B cell (primary cell): ENCODE data around the gene EED. TPM values are rescaled to one million over a fixed set of nuclear protein-coding genes. Genes with fewer than 3 reads are reported as not detected.

Source experiments
- ATAC-seq: fragments of 200-7000 bp; cut with Tn5 transposase; one replicate; pipeline ENCODE4 v1.10.0; 2021; ENCODE audit warnings: low read depth, mild to moderate bottlenecking, moderate number of reproducible peaks, moderate library complexity
- CTCF ChIA-PET: fragments of 350-600 bp; sonication (Branson Sonifier 250); formaldehyde crosslinking; loops from one replicate; lab custom pipeline; 2021; ENCODE audit warnings: antibody characterized with exemption, inconsistent platforms; lab: Charles Lee
- POLR2A ChIA-PET: fragments of 350-600 bp; sonication (Branson Sonifier 250); formaldehyde crosslinking; loops from one replicate; lab custom pipeline; 2021; ENCODE audit warnings: antibody characterized with exemption; lab: Charles Lee
- DNase-seq: peaks from one replicate; pipeline ENCODE4 v3.0.0; 2013
- H2AFZ ChIP-seq: 2 replicates; pipeline ENCODE4 v1.6.1; 2012; ENCODE audit warnings: mild to moderate bottlenecking, low read depth, low read length; ENCODE audit not compliant: insufficient read depth, poor library complexity, severe bottlenecking
- H3K27ac ChIP-seq, 2 donors: 1 replicate in 1 of 2; 2 replicates in 1 of 2; pipeline ENCODE4 v1.5.1; 2012 to 2013; ENCODE audit warnings: low read length in 2 of 2, mild to moderate bottlenecking in 2 of 2, moderate library complexity in 1 of 2
- H3K27me3 ChIP-seq, 4 experiments: fragments of 200-600 bp in 1 of 4; sonication (generic) in 1 of 4; replicated peaks in 1 of 4; 1 replicate in 2 of 4; 2 replicates in 2 of 4; pipeline versions ENCODE4 v1.6.1 to v1.7.0; 2013 to 2016; ENCODE audit warnings: low read length in 3 of 4, mild to moderate bottlenecking in 2 of 4, mixed read lengths in 1 of 4, moderate library complexity in 1 of 4; ENCODE audit not compliant: insufficient read depth in 4 of 4, control insufficient read depth in 3 of 4; ENCODE audit errors: control extremely low read depth in 1 of 4
- H3K36me3 ChIP-seq, 2 experiments: replicated peaks in 1 of 2; 1 replicate in 1 of 2; 2 replicates in 1 of 2; pipeline versions ENCODE4 v1.6.1 to v1.7.1; 2013; ENCODE audit warnings: low read length in 1 of 2; ENCODE audit not compliant: insufficient read depth in 2 of 2, control insufficient read depth in 1 of 2; ENCODE audit errors: control extremely low read depth in 1 of 2, extremely low read depth in 1 of 2
- H3K4me1 ChIP-seq, 2 donors: fragments of 200-600 bp in 1 of 2; sonication (generic) in 1 of 2; 1 replicate in 1 of 2; 2 replicates in 1 of 2; pipeline versions ENCODE4 v1.5.1 to v1.6.1; 2013 to 2017; ENCODE audit warnings: low read length in 2 of 2; ENCODE audit not compliant: control insufficient read depth in 2 of 2, insufficient read depth in 2 of 2
- H3K4me2 ChIP-seq: replicated peaks from 2 replicates; pipeline ENCODE3; 2012; ENCODE audit warnings: mild to moderate bottlenecking, low read depth, low read length; ENCODE audit not compliant: poor library complexity, severe bottlenecking
- H3K4me3 ChIP-seq, 5 experiments: fragments of 200-600 bp in 1 of 5; sonication (generic) in 1 of 5; 1 replicate in 3 of 5; 2 replicates in 2 of 5; pipeline versions ENCODE4 v1.5.1 to v1.7.0; 2011 to 2016; ENCODE audit warnings: low read length in 4 of 5, mild to moderate bottlenecking in 4 of 5, low read depth in 2 of 5, control low read depth in 1 of 5, moderate library complexity in 1 of 5; ENCODE audit not compliant: insufficient read depth in 1 of 5; ENCODE audit errors: control extremely low read depth in 1 of 5, extremely low read depth in 1 of 5
- H3K79me2 ChIP-seq: fragments of 200-600 bp; sonication (generic); one replicate; pipeline ENCODE4 v1.6.0; 2016; ENCODE audit warnings: low read length; ENCODE audit not compliant: control insufficient read depth, insufficient read depth
- H3K9ac ChIP-seq: fragments of 200-600 bp; sonication (generic); 2 replicates; pipeline ENCODE4 v1.6.1; 2017; ENCODE audit warnings: mild to moderate bottlenecking, low read length, moderate library complexity
- H3K9me3 ChIP-seq, 3 donors: one replicate each; pipeline versions ENCODE4 v1.6.1 to v1.7.1; 2013; ENCODE audit warnings: low read length in 2 of 3; ENCODE audit not compliant: control insufficient read depth in 2 of 3, insufficient read depth in 1 of 3; ENCODE audit errors: control extremely low read depth in 1 of 3
- H4K20me1 ChIP-seq: 2 replicates; pipeline ENCODE4 v1.6.0; 2012; ENCODE audit warnings: mild to moderate bottlenecking, low read length; ENCODE audit not compliant: insufficient read depth, control insufficient read depth, poor library complexity, severe bottlenecking
- H3K27ac Mint-ChIP-seq: one replicate; pipeline ENCODE4 v1.8.0; 2021; ENCODE audit warnings: mixed read lengths
- H3K27me3 Mint-ChIP-seq: one replicate; pipeline ENCODE4 v1.8.0; 2021; ENCODE audit warnings: mixed read lengths
- H3K4me1 Mint-ChIP-seq: one replicate; pipeline ENCODE4 v1.8.0; 2021; ENCODE audit warnings: mixed read lengths
- H3K4me3 Mint-ChIP-seq: one replicate; pipeline ENCODE4 v1.8.0; 2021; ENCODE audit warnings: mixed read lengths
- H3K9me3 Mint-ChIP-seq: one replicate; pipeline ENCODE4 v1.8.0; 2022; ENCODE audit warnings: mixed read lengths; ENCODE audit not compliant: insufficient read depth
- EZH2 ChIP-seq: IDR thresholded peaks from 2 replicates; pipeline ENCODE4 v1.6.1; 2012; ENCODE audit warnings: borderline replicate concordance, low read depth, mild to moderate bottlenecking, moderate library complexity, low read length; ENCODE audit not compliant: insufficient read depth, poor library complexity, severe bottlenecking
- WGBS: methylation state at CpG from one replicate; pipeline ENCODE4 v1.1.5; 2013; ENCODE audit warnings: missing lambda C conversion rate; ENCODE audit not compliant: insufficient coverage; 5-methylcytosine and 5-hydroxymethylcytosine counted together
- intact Hi-C: fragments of 100-400 bp; cut with micrococcal nuclease; formaldehyde crosslinking; loops from one replicate; pipeline ENCODE4 v1.10.0; 2022
- polyA plus RNA-seq: library from polyadenylated mRNA; depleted of rRNA; stranded (reverse); fragments of >200 nt; gene quantifications from 2 replicates; pipeline ENCODE4 v1.2.3, GENCODE V29; 2012
- total RNA-seq, 2 donors: library from RNA; stranded (reverse); fragments of 120-200 nt in 1 of 2; gene quantifications; 1 replicate in 1 of 2; 2 replicates in 1 of 2; pipeline versions ENCODE4 v1.2.3 to v1.2.4, GENCODE V29; 2013 to 2022
- TF ChIP-seq, protein P1 (sequence below): fragments of 200-600 bp; IDR thresholded peaks from one replicate; pipeline ENCODE4 v1.8.0; 2022; ENCODE audit warnings: antibody characterized with exemption, mild to moderate bottlenecking

EED gene
- total and polyA plus RNA-seq, 2 donors (not counting 1 experiment from before 2014, with no cell fraction given), result 21.8 to 49.5 TPM

- Mint-ChIP-seq H3K4me3 (no peak overlapping the region), H3K27me3 (no peaks in the 10 kb centered on the region), H3K27ac (no peak overlapping the region), H3K4me1 (peaks cover 8% of the 10 kb centered on the region), H3K9me3 (no peaks in the 10 kb centered on the region)
- H3K4me3 ChIP-seq, result no peak overlapping the region
- no peak overlapping the region for H2AFZ ChIP-seq
- H3K79me2 ChIP-seq, result no peaks in the 10 kb centered on the region
- POLR2A ChIA-PET, result interaction anchor here (0.7 kb wide), 2 partner anchors 13 to 15 kb away, joined by 3 to 4 read pairs; no protein-coding TSS in a partner anchor
- ATAC-seq (no peak), DNase-seq (no peak)
- H3K27me3 ChIP-seq, result no peaks in the 10 kb centered on the region
- H3K27ac ChIP-seq, result no peak overlapping the region
- no peak for TF ChIP-seq EZH2
- intact Hi-C loops, result no loop called here
- no peaks in the 10 kb centered on the region for H4K20me1 ChIP-seq
- peaks cover 5 to 13% of the 10 kb centered on the region in 2 donors for H3K4me1 ChIP-seq
- H3K36me3 ChIP-seq, result no peaks in the 10 kb centered on the region
- no peak overlapping the region for H3K9ac ChIP-seq
- CTCF ChIA-PET, result no interaction called here
- no peak overlapping the region for H3K4me2 ChIP-seq
- H3K9me3 ChIP-seq, result no peaks in the 10 kb centered on the region
Observed at GRCh38 chr11:86208572-86208971, 36.0 kb upstream of the EED start.

DNA sequence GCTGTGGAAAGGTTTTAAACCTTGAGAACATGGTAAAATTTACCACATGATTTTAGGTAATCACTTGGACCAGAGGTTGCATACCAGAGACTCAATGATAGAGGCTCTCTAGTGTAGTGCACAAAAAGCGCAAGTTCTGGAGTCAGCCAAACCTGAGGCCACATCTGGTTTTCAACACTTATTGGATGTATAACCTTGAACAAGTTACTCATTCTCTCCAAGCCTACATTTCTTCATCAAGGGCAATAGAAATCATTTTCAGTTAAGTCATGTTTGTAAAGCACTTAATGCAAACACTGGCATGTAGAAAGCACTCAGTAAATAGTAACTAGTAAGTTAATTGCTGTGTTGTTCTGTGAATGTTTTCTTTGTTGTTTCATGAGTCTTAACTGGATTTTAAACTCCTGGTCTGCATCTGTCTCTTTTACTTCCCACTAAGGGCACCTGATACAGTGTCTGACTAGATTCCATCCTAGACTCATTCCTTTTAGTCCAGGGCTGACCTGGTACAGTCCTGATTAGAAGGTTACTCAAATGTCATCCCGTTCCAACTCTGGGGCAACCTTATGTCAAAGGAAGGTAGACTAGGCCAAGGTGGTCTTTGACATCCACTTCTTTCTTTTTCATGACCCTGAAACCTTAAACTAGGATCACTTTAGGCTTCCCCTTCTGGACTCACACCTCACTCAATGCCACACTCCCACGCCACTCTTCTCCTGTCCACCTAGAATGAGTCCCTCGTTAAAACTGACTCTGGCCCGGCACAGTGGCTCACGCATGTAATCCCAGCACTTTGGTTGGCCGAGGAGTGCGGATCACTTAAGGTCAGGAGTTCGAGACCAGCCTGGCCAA, 34.5 kb upstream of the EED start:
- Histone ChIP-seq H3K27me3 (no peaks in the 10 kb centered on the region), H3K36me3 (no peaks in the 10 kb centered on the region), H3K4me1 (peaks cover 3 to 6% of the 10 kb centered on the region in 2 donors), H4K20me1 (no peaks in the 10 kb centered on the region), H3K27ac (no peak overlapping the region), H3K4me2 (no peak overlapping the region), H3K9ac (no peak overlapping the region), H3K9me3 (no peaks in the 10 kb centered on the region), H3K79me2 (no peaks in the 10 kb centered on the region), H2AFZ (no peak overlapping the region), H3K4me3 (no peak overlapping the region)
- CTCF ChIA-PET, result no interaction called here
- WGBS, result 98% methylated on average over 9 of the region's 9 CpGs
- no peak for TF ChIP-seq EZH2
- TF ChIP-seq, protein P1, sequence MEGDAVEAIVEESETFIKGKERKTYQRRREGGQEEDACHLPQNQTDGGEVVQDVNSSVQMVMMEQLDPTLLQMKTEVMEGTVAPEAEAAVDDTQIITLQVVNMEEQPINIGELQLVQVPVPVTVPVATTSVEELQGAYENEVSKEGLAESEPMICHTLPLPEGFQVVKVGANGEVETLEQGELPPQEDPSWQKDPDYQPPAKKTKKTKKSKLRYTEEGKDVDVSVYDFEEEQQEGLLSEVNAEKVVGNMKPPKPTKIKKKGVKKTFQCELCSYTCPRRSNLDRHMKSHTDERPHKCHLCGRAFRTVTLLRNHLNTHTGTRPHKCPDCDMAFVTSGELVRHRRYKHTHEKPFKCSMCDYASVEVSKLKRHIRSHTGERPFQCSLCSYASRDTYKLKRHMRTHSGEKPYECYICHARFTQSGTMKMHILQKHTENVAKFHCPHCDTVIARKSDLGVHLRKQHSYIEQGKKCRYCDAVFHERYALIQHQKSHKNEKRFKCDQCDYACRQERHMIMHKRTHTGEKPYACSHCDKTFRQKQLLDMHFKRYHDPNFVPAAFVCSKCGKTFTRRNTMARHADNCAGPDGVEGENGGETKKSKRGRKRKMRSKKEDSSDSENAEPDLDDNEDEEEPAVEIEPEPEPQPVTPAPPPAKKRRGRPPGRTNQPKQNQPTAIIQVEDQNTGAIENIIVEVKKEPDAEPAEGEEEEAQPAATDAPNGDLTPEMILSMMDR, result no peak
- POLR2A ChIA-PET, result no interaction called here
- H3K27ac Mint-ChIP-seq, result no peak overlapping the region
- ATAC-seq, result no peak
- peaks cover 7% of the 10 kb centered on the region for H3K4me1 Mint-ChIP-seq
- H3K27me3 Mint-ChIP-seq, result no peaks in the 10 kb centered on the region
- intact Hi-C loops, result no loop called here
- no peak overlapping the region for H3K4me3 Mint-ChIP-seq
- H3K9me3 Mint-ChIP-seq, result no peaks in the 10 kb centered on the region
- DNase-seq, result no peak
